Stomach (tissue), 4 donors: ENCODE results near the gene G3BP2.

Source experiments
- EP300 ChIP-seq: sonication (generic); formaldehyde crosslinking; IDR thresholded peaks from one replicate; pipeline ENCODE4 v1.6.1; 2017; ENCODE audit warnings: antibody characterized with exemption
- POLR2A ChIP-seq, 4 donors: fragments of 450-650 bp; IDR thresholded peaks; one replicate each; pipeline ENCODE4 v1.6.1; 2016; ENCODE audit warnings: antibody characterized with exemption in 4 of 4, control low read depth in 2 of 4, mild to moderate bottlenecking in 1 of 4, moderate library complexity in 1 of 4
- POLR2AphosphoS5 ChIP-seq, 3 donors: sonication (generic); formaldehyde crosslinking; IDR thresholded peaks; one replicate each; pipeline ENCODE4 v1.6.1; 2016; ENCODE audit warnings: antibody characterized with exemption in 3 of 3
- TF ChIP-seq, protein P1 (sequence below), 7 experiments: fragments of 450-650 bp in 4 of 7; fragments of 200-600 bp in 3 of 7; sonication (generic) in 3 of 7; IDR thresholded peaks; one replicate each; pipeline ENCODE4 v1.5.1; 2016 to 2019; ENCODE audit warnings: antibody characterized with exemption in 7 of 7, control low read depth in 2 of 7, mild to moderate bottlenecking in 1 of 7

GRCh38 chr4:75705198-75705977, 32.2 kb upstream of the G3BP2 start:
- TF ChIP-seq, protein P1, sequence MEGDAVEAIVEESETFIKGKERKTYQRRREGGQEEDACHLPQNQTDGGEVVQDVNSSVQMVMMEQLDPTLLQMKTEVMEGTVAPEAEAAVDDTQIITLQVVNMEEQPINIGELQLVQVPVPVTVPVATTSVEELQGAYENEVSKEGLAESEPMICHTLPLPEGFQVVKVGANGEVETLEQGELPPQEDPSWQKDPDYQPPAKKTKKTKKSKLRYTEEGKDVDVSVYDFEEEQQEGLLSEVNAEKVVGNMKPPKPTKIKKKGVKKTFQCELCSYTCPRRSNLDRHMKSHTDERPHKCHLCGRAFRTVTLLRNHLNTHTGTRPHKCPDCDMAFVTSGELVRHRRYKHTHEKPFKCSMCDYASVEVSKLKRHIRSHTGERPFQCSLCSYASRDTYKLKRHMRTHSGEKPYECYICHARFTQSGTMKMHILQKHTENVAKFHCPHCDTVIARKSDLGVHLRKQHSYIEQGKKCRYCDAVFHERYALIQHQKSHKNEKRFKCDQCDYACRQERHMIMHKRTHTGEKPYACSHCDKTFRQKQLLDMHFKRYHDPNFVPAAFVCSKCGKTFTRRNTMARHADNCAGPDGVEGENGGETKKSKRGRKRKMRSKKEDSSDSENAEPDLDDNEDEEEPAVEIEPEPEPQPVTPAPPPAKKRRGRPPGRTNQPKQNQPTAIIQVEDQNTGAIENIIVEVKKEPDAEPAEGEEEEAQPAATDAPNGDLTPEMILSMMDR (IDR thresholded peaks at IDR 0.05): no peak
- no peak for TF ChIP-seq POLR2A (IDR thresholded peaks at IDR 0.05)
- TF ChIP-seq POLR2AphosphoS5 (IDR thresholded peaks at IDR 0.05): no peak
- TF ChIP-seq EP300: no peak
